ENCODE measurements around the gene PNKP. TPM values are rescaled to one million over a fixed set of nuclear protein-coding genes. Genes with fewer than 3 reads are reported as not detected.

PNKP gene
- total RNA-seq, 1 experiment from 2014 or later = 146 TPM

- TF ChIP-seq ZNF532 (CRISPR knock-in tag; IDR thresholded peaks at IDR 0.05; ENCODE audit: borderline replicate concordance) (no peak), OVOL2 (CRISPR knock-in tag; IDR thresholded peaks at IDR 0.05; ENCODE audit: borderline replicate concordance) (no peak), USF1 (CRISPR knock-in tag; IDR thresholded peaks at IDR 0.05) (no peak), GRHL2 (CRISPR knock-in tag; IDR thresholded peaks at IDR 0.05; ENCODE audit: insufficient replicate concordance, severe bottlenecking) (no peak), AFF4 (CRISPR knock-in tag; IDR thresholded peaks at IDR 0.05; ENCODE audit: borderline replicate concordance) (no peak), ATF2 (CRISPR knock-in tag; IDR thresholded peaks at IDR 0.05; ENCODE audit: borderline replicate concordance, low read depth) (no peak)
Measured at GRCh38 chr19:49845414-49845813, 22.0 kb downstream of the PNKP start (continued).

GRCh38 chr19:49844138-49845095, 23.0 kb downstream of the PNKP start:
- Mint-ChIP-seq H3K36me3 (peaks cover 18% of the 10 kb centered on the region), H3K27ac (no peak overlapping the region), H3K4me1 (peaks cover 3% of the 10 kb centered on the region; the same call in 1 of the 2 replicates), H3K4me3 (no peak overlapping the region), H3K9me3 (peaks cover 10% of the 10 kb centered on the region), H3K27me3 (ENCODE audit: low read depth) (no peaks in the 10 kb centered on the region; the same call in 1 of the 2 replicates)
- DNase-seq (ENCODE audit: low spot score) (no peak), ATAC-seq (no peak)
- POLR2A ChIA-PET = no interaction called here
- CTCF ChIA-PET = interaction anchor here (0.6 to 1.9 kb wide), 7 partner anchors 14 to 127 kb away, joined by 3 to 9 read pairs (median 3); partner anchors contain the start of gene AP2A1
- TF ChIP-seq AFF4 (CRISPR knock-in tag; IDR thresholded peaks at IDR 0.05; ENCODE audit: borderline replicate concordance) = no peak
- no peak for TF ChIP-seq ZNF532 (CRISPR knock-in tag; IDR thresholded peaks at IDR 0.05; ENCODE audit: borderline replicate concordance)
- no peak for TF ChIP-seq CBFB (CRISPR knock-in tag; IDR thresholded peaks at IDR 0.05; ENCODE audit: low read depth)
- no peak for TF ChIP-seq HMGA2 (CRISPR knock-in tag; IDR thresholded peaks at IDR 0.05)
- TF ChIP-seq CTCF (IDR thresholded peaks at IDR 0.05) = no peak
- no peak for TF ChIP-seq ZNF671 (CRISPR knock-in tag; IDR thresholded peaks at IDR 0.05)
- TF ChIP-seq ZNF138 (CRISPR knock-in tag; conservative IDR thresholded peaks at IDR 0.05) = no peak
